Smooth muscle cell (in vitro differentiated cells): ENCODE measurements around the gene DNAH11. TPM values are rescaled to one million over a fixed set of nuclear protein-coding genes. Genes with fewer than 3 reads are reported as not detected.
"Not testable (repeated sequence)": the region's sequence is repeated elsewhere in the genome, so short reads cannot be mapped to it uniquely, and the experiment has no call there.

ENCODE experiments used
- DNase-seq: peaks from one replicate; lab custom pipeline; 2025; ENCODE audit not compliant: unreplicated experiment; lab: John Stamatoyannopoulos, UW
- H2AFZ ChIP-seq: fragments of 200-600 bp; sonication (generic); 2 replicates; pipeline ENCODE4 v1.6.0; 2016; ENCODE audit warnings: antibody characterized with exemption, low read depth, mild to moderate bottlenecking
- H3F3A ChIP-seq: fragments of 200-600 bp; sonication (generic); 2 replicates; pipeline ENCODE4 v1.6.0; 2017; ENCODE audit warnings: antibody characterized with exemption, low read depth
- H3K27ac ChIP-seq: fragments of 200-600 bp; sonication (generic); 2 replicates; pipeline ENCODE4 v1.5.1; 2016; ENCODE audit warnings: low read depth, mild to moderate bottlenecking
- H3K27me3 ChIP-seq: fragments of 200-600 bp; sonication (generic); 2 replicates; pipeline ENCODE4 v1.6.1; 2016; ENCODE audit warnings: low read depth, mild to moderate bottlenecking
- H3K36me3 ChIP-seq: fragments of 200-600 bp; sonication (generic); 2 replicates; pipeline ENCODE4 v1.5.1; 2016; ENCODE audit warnings: low read depth
- H3K4me1 ChIP-seq: fragments of 200-600 bp; sonication (generic); 2 replicates; pipeline ENCODE4 v1.5.1; 2016; ENCODE audit warnings: low read depth
- H3K4me2 ChIP-seq: fragments of 200-600 bp; sonication (generic); 2 replicates; pipeline ENCODE4 v1.6.0; 2016; ENCODE audit warnings: mild to moderate bottlenecking
- H3K4me3 ChIP-seq: fragments of 200-600 bp; sonication (generic); 2 replicates; pipeline ENCODE4 v1.5.1; 2016; ENCODE audit warnings: mild to moderate bottlenecking
- H3K79me2 ChIP-seq: fragments of 200-600 bp; sonication (generic); 2 replicates; pipeline ENCODE4 v1.6.0; 2016; ENCODE audit warnings: low read depth, mild to moderate bottlenecking
- H3K9ac ChIP-seq: fragments of 200-600 bp; sonication (generic); 2 replicates; pipeline ENCODE4 v1.6.0; 2016; ENCODE audit warnings: low read depth
- H3K9me3 ChIP-seq: fragments of 200-600 bp; sonication (generic); replicated peaks from 2 replicates; pipeline ENCODE4 v1.5.1; 2016; ENCODE audit warnings: low read depth
- H4K20me1 ChIP-seq: fragments of 200-600 bp; sonication (generic); 2 replicates; pipeline ENCODE4 v1.6.0; 2016; ENCODE audit warnings: low read depth
- WGBS: methylation state at CpG from one replicate; pipeline ENCODE4 v1.1.7; 2016; ENCODE audit warnings: low lambda C conversion rate; 5-methylcytosine and 5-hydroxymethylcytosine counted together
- polyA plus RNA-seq: library from polyadenylated mRNA; unstranded; fragments of >200 nt; fragmentation: Nextera tagmentation; extraction: Ambion mirVana; gene quantifications from 2 replicates; pipeline ENCODE4 v1.2.1, GENCODE V29; 2016
- total RNA-seq: library from RNA; depleted of rRNA; stranded (reverse); fragments of >200 nt; gene quantifications from 2 replicates; pipeline ENCODE4 v1.2.3, GENCODE V29; 2014
- TF ChIP-seq, protein P1 (sequence below): fragments of 200-600 bp; sonication (generic); IDR thresholded peaks from 2 replicates; pipeline ENCODE4 v1.5.1; 2017; ENCODE audit warnings: borderline replicate concordance, mild to moderate bottlenecking, antibody characterized with exemption; ENCODE audit not compliant: insufficient read depth, poor library complexity, severe bottlenecking

Gene DNAH11
- total and polyA plus RNA-seq, 2 experiments from 2014 or later, result 0.22 to 0.63 TPM

DNA sequence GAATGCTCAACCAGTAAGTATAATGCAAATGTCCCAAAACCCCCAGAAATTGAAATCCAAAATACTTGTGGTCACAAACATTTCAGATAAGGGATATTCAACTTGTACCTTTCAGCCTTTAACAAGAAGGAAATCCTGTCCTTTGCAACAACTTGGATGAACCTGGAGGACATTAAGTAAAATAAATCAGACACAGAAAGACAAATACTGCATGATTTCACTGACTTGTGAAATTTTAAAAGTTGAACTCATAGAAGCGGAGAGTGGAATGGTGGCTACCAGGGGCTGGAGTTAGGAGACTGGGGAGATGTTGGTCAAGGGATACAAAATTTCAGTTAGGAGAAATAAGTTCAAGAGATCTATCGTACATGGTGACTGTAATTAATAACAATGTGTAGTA is 187.6 kb downstream of the DNAH11 start:
- no peaks in the 10 kb centered on the region for H3F3A ChIP-seq
- TF ChIP-seq, protein P1, sequence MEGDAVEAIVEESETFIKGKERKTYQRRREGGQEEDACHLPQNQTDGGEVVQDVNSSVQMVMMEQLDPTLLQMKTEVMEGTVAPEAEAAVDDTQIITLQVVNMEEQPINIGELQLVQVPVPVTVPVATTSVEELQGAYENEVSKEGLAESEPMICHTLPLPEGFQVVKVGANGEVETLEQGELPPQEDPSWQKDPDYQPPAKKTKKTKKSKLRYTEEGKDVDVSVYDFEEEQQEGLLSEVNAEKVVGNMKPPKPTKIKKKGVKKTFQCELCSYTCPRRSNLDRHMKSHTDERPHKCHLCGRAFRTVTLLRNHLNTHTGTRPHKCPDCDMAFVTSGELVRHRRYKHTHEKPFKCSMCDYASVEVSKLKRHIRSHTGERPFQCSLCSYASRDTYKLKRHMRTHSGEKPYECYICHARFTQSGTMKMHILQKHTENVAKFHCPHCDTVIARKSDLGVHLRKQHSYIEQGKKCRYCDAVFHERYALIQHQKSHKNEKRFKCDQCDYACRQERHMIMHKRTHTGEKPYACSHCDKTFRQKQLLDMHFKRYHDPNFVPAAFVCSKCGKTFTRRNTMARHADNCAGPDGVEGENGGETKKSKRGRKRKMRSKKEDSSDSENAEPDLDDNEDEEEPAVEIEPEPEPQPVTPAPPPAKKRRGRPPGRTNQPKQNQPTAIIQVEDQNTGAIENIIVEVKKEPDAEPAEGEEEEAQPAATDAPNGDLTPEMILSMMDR, result no peak
- H3K9ac ChIP-seq, result no peak overlapping the region
- no peaks in the 10 kb centered on the region for H3K9me3 ChIP-seq
- no peaks in the 10 kb centered on the region for H3K4me1 ChIP-seq
- H3K27me3 ChIP-seq, result no peaks in the 10 kb centered on the region
- no peak overlapping the region for H3K27ac ChIP-seq
- no peaks in the 10 kb centered on the region for H4K20me1 ChIP-seq
- no peak overlapping the region for H3K4me2 ChIP-seq
- no peak overlapping the region for H3K4me3 ChIP-seq
- DNase-seq, result no peak
- H2AFZ ChIP-seq, result no peak overlapping the region
- H3K36me3 ChIP-seq, result no peaks in the 10 kb centered on the region
- WGBS, result 94% methylated on average over 2 of the region's 2 CpGs
- H3K79me2 ChIP-seq, result no peaks in the 10 kb centered on the region

DNA sequence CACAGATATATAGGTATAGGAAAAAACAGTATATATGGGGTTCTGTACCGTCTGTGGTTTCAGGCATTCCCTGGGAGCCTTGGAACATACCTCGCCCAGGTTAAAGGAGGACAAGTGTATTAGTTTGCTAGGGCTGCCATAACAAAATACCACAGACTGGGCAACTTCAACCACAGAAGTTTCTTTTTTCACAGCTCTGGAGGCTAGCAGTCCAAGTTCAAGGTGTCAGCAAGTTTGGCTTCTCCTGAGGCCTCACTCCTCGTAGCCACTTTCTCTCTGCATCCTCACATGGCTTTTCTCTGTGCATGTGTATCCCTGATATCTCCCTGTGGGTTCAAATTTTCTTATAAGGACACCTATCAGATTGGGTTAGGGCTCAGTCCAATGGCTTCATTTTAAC is 189.1 kb downstream of the DNAH11 start:
- Histone ChIP-seq H3K36me3 (no peaks in the 10 kb centered on the region), H3K9ac (no peak overlapping the region), H3K4me2 (no peak overlapping the region), H3K4me1 (no peaks in the 10 kb centered on the region), H3K27ac (no peak overlapping the region), H3K27me3 (no peaks in the 10 kb centered on the region), H3K9me3 (no peaks in the 10 kb centered on the region), H4K20me1 (no peaks in the 10 kb centered on the region), H2AFZ (no peak overlapping the region), H3F3A (no peaks in the 10 kb centered on the region), H3K4me3 (no peak overlapping the region), H3K79me2 (no peaks in the 10 kb centered on the region)
- no peak for DNase-seq
- TF ChIP-seq, protein P1, result no peak
- 82% methylated on average over 3 of the region's 3 CpGs for WGBS

DNA sequence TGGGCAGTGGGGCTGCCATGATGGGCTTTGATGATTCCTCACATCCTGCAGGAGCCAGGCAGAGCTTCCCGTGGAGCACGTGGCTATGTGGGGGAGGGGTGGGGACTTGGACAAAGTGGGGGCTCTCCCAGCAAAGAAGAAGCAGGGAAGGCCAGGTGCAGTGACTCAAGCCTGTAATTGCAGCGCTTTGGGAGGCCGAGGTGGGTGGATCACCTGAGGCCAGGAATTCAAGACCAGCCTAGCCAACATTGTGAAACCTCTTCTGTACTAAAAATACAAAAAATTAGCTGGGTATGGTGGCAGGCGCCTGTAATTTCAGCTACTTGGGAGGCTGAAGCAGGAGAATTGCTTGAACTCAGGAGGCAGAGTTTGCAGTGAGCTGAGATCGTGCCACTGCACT is 190.1 kb downstream of the DNAH11 start:
- not testable (repeated sequence) for H3K27me3 ChIP-seq, H3K27ac ChIP-seq, H2AFZ ChIP-seq, H3K4me2 ChIP-seq, H3K9me3 ChIP-seq, DNase-seq, H3K79me2 ChIP-seq, H3K4me3 ChIP-seq, H3K9ac ChIP-seq, H4K20me1 ChIP-seq, H3K36me3 ChIP-seq, H3F3A ChIP-seq, H3K4me1 ChIP-seq
- 83% methylated on average over 6 of the region's 6 CpGs for WGBS

DNA sequence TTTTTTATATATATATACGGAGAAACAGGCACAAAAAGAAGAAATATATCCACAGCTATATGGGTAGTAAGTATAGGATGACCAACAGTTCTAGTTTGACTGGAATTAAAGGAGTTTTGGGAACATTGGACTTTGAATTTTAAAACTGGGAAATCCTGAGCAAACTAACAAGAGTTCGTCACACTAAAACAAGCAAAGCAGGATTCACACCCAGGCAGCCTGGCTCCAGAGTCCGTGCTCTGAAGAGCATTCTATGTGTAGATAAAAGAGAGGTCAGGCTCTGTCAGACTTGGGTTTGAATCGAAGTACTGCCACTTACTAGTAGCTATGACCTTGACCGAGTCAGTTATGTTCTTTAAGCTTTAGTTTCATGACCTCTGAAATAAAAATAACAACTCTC is 191.0 kb downstream of the DNAH11 start:
- no peaks in the 10 kb centered on the region for H3F3A ChIP-seq
- H3K79me2 ChIP-seq, result no peaks in the 10 kb centered on the region
- no peak overlapping the region for H3K4me3 ChIP-seq
- no peaks in the 10 kb centered on the region for H3K9me3 ChIP-seq
- H3K36me3 ChIP-seq, result no peaks in the 10 kb centered on the region
- no peaks in the 10 kb centered on the region for H3K4me1 ChIP-seq
- no peak overlapping the region for H3K27ac ChIP-seq
- H2AFZ ChIP-seq, result no peak overlapping the region
- no peak overlapping the region for H3K4me2 ChIP-seq
- TF ChIP-seq, protein P1, result no peak
- no peaks in the 10 kb centered on the region for H3K27me3 ChIP-seq
- DNase-seq, result no peak
- no peaks in the 10 kb centered on the region for H4K20me1 ChIP-seq
- no peak overlapping the region for H3K9ac ChIP-seq
- 88% methylated on average over 5 of the region's 5 CpGs for WGBS
